ENCODE measurements around the gene ITLN1.
"Not testable (repeated sequence)": the region's sequence is repeated elsewhere in the genome, so short reads cannot be mapped to it uniquely, and the experiment has no call there.

Gene ITLN1

DNA sequence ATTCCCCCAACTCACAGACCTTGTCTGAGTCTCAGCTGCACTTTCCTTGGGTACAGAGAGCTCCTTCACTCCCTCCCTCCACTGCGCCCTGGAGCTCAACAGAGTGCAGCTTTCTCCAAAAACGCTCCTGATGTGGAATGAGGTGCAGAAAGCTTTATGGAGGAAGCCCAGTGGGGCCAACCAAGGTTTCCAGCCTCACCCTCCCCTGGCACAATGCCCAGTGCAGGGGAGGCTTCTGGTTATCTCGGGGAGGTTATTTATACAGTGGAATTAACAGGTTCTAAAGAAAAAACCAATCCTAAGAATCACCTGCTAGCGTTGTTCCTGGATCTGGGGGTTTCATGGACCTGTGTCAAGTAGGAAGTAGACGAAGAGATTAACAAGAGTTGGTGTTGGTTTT lies at the start of gene ITLN1:
Gene ITLN1, minus strand, starts transcription at position 139 of the 400 bp plus-strand sequence. CDS start 303 bp downstream, outside the sequence.
- no peak for DNase-seq

DNA sequence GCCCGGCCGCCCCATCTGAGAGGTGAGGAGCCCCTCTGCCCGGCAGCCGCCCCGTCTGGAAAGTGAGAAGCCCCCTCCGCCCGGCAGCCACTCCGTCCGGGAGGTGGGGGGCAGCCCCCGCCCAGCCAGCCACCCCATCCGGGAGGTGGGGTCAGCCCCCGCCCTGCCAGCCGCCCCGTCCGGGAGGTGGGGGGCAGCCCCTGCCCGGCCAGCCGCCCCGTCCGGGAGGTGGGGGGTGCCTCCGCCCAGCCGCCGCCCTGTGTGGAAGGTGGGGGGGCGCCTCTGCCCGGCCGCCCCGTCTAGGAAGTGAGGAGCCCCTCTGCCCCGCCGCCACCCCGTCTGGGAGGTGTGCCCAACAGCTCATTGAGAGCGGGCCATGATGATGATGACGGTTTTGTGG lies 48.3 kb upstream of the ITLN1 start:
- DNase-seq = not testable (repeated sequence)

DNA sequence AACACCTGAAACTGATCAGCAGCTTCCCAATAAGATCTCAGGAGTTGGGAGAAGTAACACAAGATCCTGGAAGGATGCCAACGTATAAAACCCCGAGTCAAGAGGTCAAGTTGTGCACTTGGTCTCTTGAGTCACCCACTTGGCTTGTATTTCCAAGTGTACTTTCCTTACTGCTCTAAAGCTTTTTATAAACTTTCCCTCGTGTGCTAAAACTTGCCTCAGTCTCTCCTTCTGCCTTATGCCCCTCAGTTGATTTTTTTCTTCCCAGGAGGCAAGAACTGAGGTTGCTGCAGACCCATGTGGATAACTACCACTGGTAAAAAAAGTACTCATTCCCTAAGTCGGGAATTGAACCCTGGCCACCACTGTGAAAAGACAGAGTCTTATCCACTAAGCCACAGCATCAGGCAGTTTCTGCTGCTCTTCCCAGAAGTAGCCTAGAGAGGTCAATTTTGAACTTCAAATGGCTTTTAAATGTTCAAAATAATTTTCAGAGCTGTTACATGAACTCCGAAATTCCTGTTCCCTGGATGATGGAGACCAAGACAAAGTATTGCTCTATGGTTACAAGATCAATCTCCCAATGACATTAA lies 40.8 kb upstream of the ITLN1 start:
- no peak for DNase-seq

DNA sequence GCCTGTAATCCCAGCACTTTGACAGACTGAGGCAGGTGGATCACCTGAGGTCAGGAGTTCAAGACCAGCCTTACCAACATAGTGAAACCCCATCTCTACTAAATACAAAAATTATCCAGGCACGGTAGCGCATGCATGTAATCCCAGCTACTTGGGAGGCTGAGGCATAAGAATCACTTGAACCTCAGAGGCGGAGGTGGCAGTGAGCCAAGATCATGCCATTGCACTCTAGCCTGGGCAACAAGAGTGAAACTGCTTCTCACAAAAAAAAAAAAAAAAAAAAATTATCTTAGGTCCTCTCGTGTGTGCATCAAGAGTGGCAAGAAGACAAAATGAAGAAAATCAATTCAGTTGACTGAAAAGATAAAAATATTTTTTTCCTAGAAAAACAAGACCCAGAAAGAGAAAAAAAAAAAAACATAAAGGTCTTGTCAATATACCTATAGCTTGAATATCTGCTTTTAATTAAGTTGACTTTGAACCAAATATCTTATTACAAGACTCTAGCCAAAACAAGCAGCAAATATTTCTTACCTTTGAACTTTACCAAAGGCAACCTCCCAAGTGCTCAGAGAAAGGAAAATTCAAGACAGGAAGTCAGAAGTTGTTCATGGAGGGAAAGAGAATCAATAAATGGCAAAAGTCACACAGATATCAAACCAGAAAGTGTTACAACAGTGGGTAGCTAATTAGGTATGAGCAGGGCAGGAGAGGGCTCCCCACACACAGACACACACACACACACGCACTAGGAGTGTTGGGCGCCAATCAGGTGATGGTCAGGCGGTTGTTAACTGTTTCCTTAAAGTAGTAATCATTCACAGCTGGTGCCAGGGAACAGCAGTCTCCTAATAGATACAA lies 40.0 kb upstream of the ITLN1 start:
- no peak for DNase-seq

DNA sequence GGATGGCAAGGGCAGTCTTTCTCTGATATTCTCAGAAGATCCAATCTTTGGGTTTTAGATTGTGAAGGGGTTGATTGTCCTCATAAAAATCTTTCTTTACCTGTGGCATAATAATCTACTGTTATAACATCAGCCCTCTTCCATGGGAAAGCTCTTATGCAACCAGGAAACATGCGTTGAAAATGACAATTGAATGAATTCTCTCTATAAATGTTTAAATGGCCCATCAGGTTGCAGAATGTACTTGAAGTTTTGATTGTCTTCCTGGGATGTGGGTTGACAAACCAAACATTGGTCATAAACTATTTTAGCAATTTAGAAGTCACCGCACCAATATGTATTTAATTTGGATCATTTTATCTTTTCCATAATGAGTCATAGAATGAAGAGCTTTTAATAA lies 31.7 kb upstream of the ITLN1 start:
- DNase-seq = no peak

DNA sequence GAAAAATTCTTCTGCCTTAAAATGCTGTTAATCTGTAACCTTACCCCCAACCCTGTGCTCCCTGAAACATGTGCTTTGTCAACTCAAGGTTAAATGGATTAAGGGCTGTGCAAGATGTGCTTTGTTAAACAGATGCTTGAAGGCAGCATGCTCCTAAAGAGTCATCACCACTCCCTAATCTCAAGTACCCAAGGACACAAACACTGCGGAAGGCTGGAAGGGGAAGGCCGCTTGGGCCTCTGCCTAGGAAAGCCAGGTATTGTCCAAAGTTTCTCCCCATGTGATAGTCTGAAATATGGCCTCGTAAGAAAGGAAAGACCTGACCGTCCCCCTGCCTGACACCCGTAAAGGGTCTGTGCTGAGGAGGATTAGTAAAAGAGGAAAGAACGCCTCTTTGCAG lies 28.2 kb upstream of the ITLN1 start:
- not testable (repeated sequence) for DNase-seq

DNA sequence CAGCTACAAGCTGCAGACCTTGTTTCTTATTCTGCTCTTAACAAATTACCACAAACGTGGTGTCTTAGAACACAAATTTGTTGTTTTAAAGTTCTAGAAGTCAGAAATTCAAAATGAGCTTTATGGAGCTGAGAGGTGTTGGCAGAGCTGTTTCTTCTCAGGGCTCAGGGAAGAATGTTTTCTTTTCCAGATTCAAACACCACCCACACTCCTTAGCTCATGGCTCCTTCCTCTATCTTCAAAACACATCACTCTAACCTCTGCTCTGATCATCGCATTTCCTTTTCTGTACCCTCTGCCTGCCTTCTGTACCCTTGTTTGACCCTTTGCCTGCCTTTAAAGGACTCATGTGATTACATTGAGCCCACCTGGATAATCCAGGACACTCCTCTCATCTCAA lies 26.9 kb upstream of the ITLN1 start:
- DNase-seq = no peak

DNA sequence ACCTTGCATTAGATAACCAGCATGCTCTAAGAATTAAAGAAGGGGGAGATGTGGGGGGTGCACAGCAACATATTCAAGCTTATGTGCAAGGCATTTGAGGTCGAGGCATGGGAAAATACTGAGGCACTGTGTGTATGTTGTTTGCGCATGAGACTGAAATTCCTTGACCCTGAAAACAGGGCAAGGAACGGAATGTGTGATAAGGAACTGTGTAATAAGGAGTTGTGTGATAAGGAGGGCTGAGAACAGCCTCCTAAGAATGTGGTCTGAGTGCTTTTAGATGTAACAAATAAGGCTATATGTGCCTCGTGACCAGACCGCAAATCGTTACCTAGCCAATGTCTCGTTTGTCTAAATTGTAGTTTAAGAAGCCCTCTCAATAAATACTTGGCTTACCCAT lies 26.5 kb upstream of the ITLN1 start:
- no peak for DNase-seq

DNA sequence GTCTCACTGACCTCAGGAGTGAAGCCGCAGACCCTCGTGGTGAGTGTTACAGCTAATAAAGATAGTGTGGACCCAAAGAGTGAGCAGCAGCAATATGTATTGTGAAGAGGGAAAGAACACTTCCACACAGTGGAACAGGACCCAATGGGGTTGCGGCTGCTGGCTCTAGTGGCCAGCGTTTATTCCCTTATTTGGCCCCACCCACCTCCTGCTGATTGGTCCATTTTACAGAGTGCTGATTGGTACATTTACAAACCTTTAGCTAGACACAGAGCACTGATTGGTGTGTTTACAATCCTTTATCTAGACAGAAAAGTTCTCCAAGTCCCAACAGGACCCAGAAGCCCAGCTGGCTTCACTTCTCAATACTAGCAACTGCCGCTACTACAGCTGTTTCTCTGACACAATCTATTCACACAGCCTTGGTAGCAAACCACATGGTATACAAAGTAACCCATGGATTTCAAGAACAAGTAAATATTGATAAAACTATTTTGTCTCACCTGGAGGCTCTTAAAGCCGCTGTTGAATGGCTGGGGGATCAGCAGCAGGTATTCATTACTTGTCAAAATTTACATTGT lies 25.3 kb upstream of the ITLN1 start:
- no peak for DNase-seq

DNA sequence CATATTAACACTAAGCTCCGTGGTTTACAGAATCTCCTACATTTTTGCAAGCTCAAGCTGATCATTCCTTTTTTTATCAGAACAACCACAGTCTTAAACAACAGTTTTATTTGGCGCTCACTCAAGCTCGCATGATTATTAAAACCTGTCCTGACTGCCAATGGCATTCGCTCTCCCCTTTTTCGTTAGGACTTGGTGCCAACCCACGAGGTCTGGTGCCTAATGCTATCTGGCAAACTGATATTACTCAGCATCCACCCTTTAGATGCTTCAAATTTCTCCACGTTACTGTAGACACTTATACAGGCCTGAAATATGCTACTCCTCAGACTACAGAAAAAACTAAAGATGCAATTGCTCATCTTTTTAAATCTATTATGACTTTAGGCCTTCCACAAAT lies 23.0 kb upstream of the ITLN1 start:
- DNase-seq = no peak

DNA sequence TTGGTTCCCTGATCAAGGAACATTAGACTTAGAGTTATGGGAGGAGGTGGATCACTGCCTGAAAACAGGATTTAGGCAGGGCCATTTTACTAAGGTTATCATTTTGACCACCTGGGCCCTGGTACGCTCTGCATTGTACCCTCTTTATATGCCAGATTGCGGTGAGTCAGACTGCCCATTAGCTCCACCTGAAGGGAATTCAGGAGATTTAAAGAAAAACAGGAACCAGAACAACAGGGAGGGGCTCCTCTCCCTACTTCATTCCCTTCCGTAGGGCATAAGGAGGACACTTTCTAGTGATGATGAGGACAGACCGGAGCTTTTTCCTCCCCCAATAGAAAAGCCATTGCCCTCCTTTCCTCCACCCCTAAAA lies 20.6 kb upstream of the ITLN1 start:
- DNase-seq = no peak

DNA sequence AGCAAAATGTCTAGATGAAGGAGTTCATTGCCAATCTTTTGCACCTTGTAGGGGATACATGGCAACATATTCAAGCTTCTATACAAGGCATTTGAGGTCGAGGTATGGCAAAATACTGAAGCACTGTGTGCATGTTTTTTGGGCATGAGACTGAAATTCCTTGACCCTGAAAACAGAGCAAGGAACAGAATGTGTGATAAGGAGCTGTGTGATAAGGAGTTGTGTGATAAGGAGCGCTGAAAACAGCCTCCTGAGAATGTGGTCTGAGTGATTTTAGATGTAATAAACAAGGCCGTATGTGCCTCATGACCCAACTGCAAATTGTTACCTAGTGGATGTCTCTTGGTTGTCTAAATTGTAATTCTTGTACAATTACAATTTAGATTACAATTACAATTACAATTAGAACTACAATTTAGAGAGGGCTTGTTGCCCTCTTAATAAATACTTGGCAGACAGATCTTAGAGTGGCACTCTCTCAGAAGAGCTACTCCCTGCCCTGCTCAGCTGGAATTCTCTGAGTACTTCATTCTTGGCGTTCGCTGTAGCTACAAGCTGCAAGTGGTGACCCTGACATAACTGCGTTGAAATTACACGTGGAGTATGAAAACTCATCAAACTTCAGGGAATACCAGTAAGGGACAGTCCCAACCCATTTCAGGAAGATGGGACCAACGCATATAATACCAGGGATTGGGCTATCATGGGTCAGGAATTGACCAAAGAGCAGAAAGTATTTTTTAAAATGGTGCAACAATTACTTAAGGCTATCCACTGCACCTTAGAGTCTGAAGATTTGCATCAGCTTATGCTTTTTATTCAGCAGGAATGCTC lies 20.0 kb upstream of the ITLN1 start:
- no peak for DNase-seq

DNA sequence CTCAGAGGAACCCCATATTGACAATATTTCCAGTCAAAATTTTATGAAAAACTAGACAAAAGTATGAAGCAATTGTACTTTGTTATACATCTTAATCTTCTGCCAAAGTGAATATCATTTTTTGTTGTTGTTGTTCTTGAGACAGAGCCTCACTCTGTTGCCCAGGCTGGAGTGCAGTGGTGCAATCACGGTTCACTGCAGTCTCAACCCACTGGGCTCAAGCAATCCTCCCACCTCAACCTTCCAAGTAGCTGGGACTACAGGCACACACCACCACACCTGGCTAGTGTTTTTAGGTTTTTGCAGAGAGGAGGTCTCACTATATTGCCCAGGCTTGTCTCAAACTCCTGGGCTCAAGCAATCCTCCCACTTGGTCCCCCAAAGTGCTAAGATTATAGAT lies 17.3 kb upstream of the ITLN1 start:
- not testable (repeated sequence) for DNase-seq

DNA sequence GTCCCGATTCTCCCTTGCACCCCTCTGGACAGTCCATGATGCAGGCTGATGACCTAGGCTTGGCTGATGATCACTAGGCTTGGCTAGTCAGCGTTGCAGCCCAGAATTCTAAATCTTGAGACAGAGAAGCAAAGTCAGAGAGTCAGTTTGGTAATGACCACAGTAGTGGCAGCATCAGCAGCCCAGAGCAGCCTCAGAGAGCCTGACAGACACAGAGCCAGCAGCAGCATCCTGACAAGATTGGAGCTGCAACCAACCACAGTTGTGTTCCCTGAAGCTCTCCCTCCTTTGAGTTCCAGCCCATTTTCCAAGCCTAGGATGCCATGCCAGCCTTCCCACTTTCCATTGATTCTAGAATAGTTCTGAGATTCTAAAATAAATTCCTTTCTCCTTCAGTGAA lies 16.8 kb upstream of the ITLN1 start:
- DNase-seq = no peak

DNA sequence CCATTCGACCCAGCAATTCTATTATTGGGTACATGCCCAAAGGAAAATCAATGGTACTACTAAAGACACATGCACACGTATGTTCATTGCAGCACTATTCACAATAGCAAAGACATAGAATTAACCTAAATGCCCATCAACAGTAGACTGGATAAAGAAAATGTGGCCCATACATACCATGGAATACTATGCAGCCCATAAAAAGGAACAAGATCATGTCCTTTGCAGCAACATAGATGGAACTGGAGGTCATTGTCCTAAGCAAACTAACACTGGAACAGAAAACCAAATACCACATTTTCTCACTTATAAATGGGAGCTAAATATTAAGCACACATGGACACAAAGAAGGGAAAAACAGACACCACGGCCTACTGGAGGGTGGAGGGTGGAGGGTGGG lies 15.7 kb upstream of the ITLN1 start:
- DNase-seq = not testable (repeated sequence)

DNA sequence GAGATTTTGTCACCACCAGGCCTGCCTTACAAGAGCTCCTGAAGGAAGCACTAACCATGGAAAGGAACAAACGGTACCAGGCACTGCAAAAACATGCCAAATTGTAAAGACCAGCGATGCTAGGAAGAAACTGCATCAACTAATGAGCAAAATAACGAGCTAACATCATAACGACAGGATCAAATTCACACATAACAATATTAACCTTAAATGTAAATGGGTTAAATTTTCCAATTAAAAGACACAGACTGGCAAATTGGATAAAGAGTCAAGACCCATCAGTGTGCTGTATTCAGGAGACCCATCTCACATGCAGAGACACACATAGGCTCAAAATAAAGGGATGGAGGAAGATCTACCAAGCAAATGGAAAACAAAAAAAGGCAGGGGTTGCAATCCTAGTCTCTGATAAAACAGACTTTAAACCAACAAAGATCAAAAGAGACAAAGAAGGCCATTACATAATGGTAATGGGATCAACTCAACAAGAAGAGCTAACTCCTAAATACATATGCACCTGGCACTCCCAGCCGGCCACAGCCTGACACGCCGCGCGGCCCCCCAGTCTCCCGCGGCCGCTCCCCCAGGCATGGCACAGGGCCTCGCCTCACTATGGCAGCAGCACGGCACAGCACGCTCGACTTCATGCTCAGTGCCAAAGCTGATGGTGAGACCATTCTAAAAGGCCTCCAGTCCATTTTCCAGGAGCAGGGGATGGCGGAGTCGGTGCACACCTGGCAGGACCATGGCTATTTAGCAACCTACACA lies 9.6 kb upstream of the ITLN1 start:
- DNase-seq = not testable (repeated sequence)

DNA sequence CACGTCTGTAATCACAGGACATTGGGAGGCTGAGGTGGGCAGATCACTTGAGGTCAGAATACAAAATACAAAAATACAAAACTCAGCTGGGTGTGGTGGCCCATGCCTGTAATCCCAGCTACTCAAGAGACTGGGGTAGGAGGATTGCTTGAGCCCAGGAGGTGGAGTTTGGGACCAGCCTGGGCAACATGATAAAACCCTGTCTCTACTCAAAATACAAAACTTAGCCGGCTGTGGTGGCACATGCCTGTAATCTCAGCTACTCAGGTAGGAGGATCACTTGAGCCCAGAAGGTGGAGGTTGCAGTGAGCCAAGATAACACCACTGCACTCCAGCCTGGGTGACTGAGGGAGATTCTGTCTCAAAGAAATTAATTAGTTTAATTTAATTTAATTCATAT lies 6.5 kb upstream of the ITLN1 start:
- no peak for DNase-seq

DNA sequence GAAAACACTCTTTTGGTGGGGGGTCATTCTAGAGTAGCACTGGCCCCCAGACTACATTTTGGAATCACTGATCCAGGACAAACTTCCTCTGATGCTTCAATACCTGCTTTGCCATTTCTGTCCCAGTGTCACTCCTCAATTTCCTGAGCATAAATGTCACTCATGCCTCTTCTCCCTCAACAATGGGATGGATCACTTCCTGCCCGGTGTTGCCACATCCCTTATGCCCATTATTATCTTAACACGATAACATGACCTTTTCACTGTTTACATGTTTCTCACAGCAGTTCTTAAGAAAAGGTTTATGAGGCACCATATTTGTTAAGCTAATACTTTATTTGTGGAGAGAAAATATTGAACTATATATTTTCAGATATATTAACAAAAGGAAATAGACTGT lies 3.9 kb upstream of the ITLN1 start:
- no peak for DNase-seq

DNA sequence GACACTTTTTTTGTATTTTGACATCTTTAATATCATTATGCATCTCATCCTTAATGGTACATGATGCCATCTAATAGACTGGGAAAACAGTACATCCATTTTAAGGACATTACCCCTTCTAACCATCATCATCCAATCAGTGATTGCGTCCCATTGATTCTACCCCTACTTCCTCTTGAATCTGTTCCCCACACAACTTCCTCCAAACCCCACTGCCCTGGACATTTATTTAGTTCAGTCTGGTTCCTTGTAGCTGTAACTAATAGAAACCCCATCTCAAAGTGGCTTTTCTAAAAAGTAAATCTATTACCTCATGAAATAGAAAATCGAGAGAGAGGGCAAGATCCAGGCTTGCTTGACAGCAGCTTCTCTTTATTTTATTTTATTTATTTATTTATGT lies 2.1 kb upstream of the ITLN1 start:
- DNase-seq = no peak

DNA sequence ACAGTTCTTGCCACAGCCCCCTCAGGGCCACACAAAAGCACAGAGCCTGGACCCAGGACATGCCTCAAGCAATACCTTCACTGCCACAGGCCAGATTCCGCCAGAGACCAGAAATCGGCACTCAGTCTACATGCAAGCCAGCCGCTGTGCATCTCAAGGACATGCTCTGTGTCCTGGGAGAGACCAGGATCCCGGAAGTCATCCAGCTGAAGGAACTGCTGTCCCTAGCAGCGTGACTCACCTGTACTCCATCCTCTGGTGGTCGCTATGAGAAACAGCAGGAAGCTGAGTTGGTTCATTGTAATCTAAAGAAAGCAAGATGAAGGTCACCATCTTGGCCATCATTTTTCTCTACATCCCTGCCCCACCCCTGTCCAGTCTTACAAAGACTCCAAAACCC lies 401 bp downstream of the ITLN1 start:
- DNase-seq = no peak

DNA sequence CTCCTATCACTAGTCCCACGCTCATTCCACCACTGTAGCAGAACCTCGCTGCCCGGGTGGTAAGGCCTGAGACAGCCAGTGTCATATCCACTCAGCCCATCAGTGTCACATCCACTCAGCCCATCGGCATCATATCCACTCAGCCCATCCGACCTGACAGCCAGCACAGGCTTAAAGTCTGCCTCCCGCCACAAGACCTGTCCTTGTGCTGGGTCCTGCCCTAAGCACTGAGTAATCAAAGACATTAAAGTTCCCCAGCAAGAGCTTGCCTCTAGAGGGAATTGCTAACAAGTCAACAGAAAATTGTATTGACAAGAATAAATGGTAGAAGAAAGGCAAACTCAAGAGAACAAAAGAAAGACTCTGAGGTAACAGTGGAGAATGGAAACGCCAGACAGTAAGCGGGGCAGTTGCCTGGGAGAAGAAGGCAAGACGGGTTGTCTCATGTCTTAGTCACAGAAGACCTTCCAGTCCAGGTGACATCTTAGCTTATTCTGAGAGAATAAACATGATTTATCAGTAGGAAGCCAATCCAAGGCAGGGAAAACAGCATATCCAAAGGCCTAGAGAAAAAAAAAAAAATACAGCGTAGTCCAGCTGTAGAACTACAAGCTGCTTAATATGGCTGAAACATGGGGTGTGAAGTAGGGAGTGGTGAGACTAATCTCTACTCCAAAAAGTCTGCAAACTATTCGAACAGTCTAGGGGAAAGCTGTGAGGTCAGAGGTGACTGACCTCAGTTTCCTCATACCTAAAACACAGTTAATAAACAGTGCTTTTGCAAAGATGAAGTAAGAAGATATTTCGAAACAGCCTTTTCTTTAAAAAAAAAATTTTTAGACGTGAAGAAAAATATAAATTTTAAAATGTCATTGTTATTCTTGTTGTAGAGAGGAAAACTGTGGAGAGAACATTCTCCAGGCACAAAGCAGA lies 1.1 kb downstream of the ITLN1 start:
- DNase-seq = no peak

DNA sequence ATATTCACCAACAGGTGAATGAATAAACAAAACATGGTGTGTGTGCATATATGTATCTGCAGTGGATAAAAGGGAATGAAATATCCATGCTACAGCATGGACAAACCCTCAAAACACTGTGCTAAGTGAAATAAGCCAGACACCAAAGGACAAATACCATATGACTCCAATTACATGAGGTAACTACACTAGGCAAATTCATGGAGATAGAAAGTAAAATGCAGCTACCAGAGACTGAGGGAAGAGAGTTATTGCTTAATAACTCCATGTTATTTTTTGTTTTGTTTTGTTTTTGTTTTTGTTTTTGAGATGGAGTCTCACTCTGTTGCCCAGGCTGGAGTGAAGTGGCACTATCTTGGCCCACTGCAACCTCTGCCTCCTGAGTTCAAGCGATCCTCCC lies 2.4 kb downstream of the ITLN1 start:
- DNase-seq = no peak

Data from activated naive CD4-positive, alpha-beta T cell treated with Interleukin-2 at 50 U/mL for 16 hours (primary cell).